ES-I3 (cell line): ENCODE data around the gene SIVA1.

Source experiments
- H3K36me3 ChIP-seq: 2 replicates; pipeline ENCODE4 v1.6.1; 2013; ENCODE audit warnings: mild to moderate bottlenecking, low read length, control low read depth, moderate library complexity; ENCODE audit not compliant: insufficient read depth
- H3K4me1 ChIP-seq: 2 replicates; pipeline ENCODE4 v1.6.1; 2013; ENCODE audit warnings: mild to moderate bottlenecking, control low read depth, low read length; ENCODE audit not compliant: insufficient read depth
- H3K9ac ChIP-seq: 2 replicates; pipeline ENCODE4 v1.6.1; 2013; ENCODE audit warnings: low read depth, mild to moderate bottlenecking, low read length, moderate library complexity
- H3K9me3 ChIP-seq: 2 replicates; pipeline ENCODE4 v1.6.1; 2013; ENCODE audit warnings: mild to moderate bottlenecking, low read length, moderate library complexity; ENCODE audit not compliant: control insufficient read depth, insufficient read depth

Gene SIVA1

GRCh38 chr14:104714066-104714465 lies 38.9 kb upstream of the SIVA1 start:
- Histone ChIP-seq H3K36me3 (no peaks in the 10 kb centered on the region), H3K4me1 (no peaks in the 10 kb centered on the region), H3K9me3 (no peaks in the 10 kb centered on the region), H3K9ac (no peak overlapping the region)

- Histone ChIP-seq H3K4me1 (no peaks in the 10 kb centered on the region), H3K36me3 (no peaks in the 10 kb centered on the region), H3K9me3 (no peaks in the 10 kb centered on the region), H3K9ac (no peak overlapping the region)
Observed at GRCh38 chr14:104714681-104715080, 38.3 kb upstream of the SIVA1 start.

GRCh38 chr14:104715416-104715815 lies 37.5 kb upstream of the SIVA1 start:
- Histone ChIP-seq H3K9ac (no peak overlapping the region), H3K4me1 (no peaks in the 10 kb centered on the region), H3K9me3 (no peaks in the 10 kb centered on the region), H3K36me3 (no peaks in the 10 kb centered on the region; the same call in 1 of the 2 replicates)

GRCh38 chr14:104715871-104716270 lies 37.1 kb upstream of the SIVA1 start:
- Histone ChIP-seq H3K36me3 (no peaks in the 10 kb centered on the region; the same call in 1 of the 2 replicates), H3K4me1 (no peaks in the 10 kb centered on the region), H3K9ac (no peak overlapping the region), H3K9me3 (no peaks in the 10 kb centered on the region)

GRCh38 chr14:104717137-104717536 lies 35.8 kb upstream of the SIVA1 start:
- no peaks in the 10 kb centered on the region; the same call in 1 of the 2 replicates for H3K36me3 ChIP-seq
- no peak overlapping the region for H3K9ac ChIP-seq
- no peaks in the 10 kb centered on the region for H3K9me3 ChIP-seq
- H3K4me1 ChIP-seq, result no peaks in the 10 kb centered on the region; the same call in 1 of the 2 replicates

GRCh38 chr14:104717646-104718045 lies 35.3 kb upstream of the SIVA1 start:
- no peak overlapping the region for H3K9ac ChIP-seq
- H3K36me3 ChIP-seq, result no peaks in the 10 kb centered on the region; the same call in 1 of the 2 replicates
- no peaks in the 10 kb centered on the region for H3K9me3 ChIP-seq
- no peaks in the 10 kb centered on the region; the same call in 1 of the 2 replicates for H3K4me1 ChIP-seq

GRCh38 chr14:104718147-104718546 lies 34.8 kb upstream of the SIVA1 start:
- Histone ChIP-seq H3K4me1 (no peaks in the 10 kb centered on the region; the same call in 1 of the 2 replicates), H3K9me3 (no peaks in the 10 kb centered on the region), H3K36me3 (no peaks in the 10 kb centered on the region; the same call in 1 of the 2 replicates), H3K9ac (no peak overlapping the region)

GRCh38 chr14:104718871-104719270 lies 34.1 kb upstream of the SIVA1 start:
- Histone ChIP-seq H3K36me3 (no peaks in the 10 kb centered on the region; the same call in 1 of the 2 replicates), H3K9me3 (no peaks in the 10 kb centered on the region), H3K9ac (no peak overlapping the region), H3K4me1 (no peaks in the 10 kb centered on the region; the same call in 1 of the 2 replicates)

GRCh38 chr14:104719343-104719742 lies 33.6 kb upstream of the SIVA1 start:
- Histone ChIP-seq H3K9me3 (no peaks in the 10 kb centered on the region), H3K36me3 (no peaks in the 10 kb centered on the region; the same call in 1 of the 2 replicates), H3K4me1 (no peaks in the 10 kb centered on the region; the same call in 1 of the 2 replicates), H3K9ac (no peak overlapping the region)

- no peaks in the 10 kb centered on the region for H3K9me3 ChIP-seq
- no peak overlapping the region for H3K9ac ChIP-seq
- H3K4me1 ChIP-seq, result no peaks in the 10 kb centered on the region; the same call in 1 of the 2 replicates
- H3K36me3 ChIP-seq, result no peaks in the 10 kb centered on the region; the same call in 1 of the 2 replicates
Observed at GRCh38 chr14:104721505-104722431, 31.2 kb upstream of the SIVA1 start.

- Histone ChIP-seq H3K9me3 (no peaks in the 10 kb centered on the region), H3K9ac (peak overlapping the region; percentile 79), H3K36me3 (no peaks in the 10 kb centered on the region; the same call in 1 of the 2 replicates), H3K4me1 (no peaks in the 10 kb centered on the region; the same call in 1 of the 2 replicates)
Observed at GRCh38 chr14:104722938-104723650, 29.9 kb upstream of the SIVA1 start.

- Histone ChIP-seq H3K36me3 (no peaks in the 10 kb centered on the region; the same call in 1 of the 2 replicates), H3K9me3 (no peaks in the 10 kb centered on the region), H3K9ac (peak within 1 kb of the TSS; percentile 79), H3K4me1 (no peaks in the 10 kb centered on the region; the same call in 1 of the 2 replicates)
Observed at GRCh38 chr14:104723651-104724406, 29.1 kb upstream of the SIVA1 start, which contains the start of gene ADSS1. ADSS1 (plus strand) TSS chr14:104724229; CDS start chr14:104724271, 42 bp downstream.

GRCh38 chr14:104724407-104724980 lies 28.5 kb upstream of the SIVA1 start:
- Histone ChIP-seq H3K9me3 (no peaks in the 10 kb centered on the region), H3K9ac (peak overlapping the region; percentile 51; the same call in 1 of the 2 replicates), H3K36me3 (no peaks in the 10 kb centered on the region; the same call in 1 of the 2 replicates), H3K4me1 (no peaks in the 10 kb centered on the region; the same call in 1 of the 2 replicates)
